Loucy (cell line): ENCODE results near the gene AKAP6.

Experiments
- EZH2phosphoT487 ChIP-seq: fragments of 200-600 bp; IDR thresholded peaks from 2 replicates; pipeline ENCODE4 v1.6.1; 2018; ENCODE audit warnings: antibody characterized with exemption, mild to moderate bottlenecking, moderate library complexity, borderline replicate concordance
- TF ChIP-seq, protein P1 (sequence below): fragments of 200-600 bp; sonication (generic); conservative IDR thresholded peaks from 2 replicates; pipeline ENCODE4 v1.5.1; 2014; ENCODE audit warnings: mild to moderate bottlenecking, antibody characterized with exemption, low read length

DNA sequence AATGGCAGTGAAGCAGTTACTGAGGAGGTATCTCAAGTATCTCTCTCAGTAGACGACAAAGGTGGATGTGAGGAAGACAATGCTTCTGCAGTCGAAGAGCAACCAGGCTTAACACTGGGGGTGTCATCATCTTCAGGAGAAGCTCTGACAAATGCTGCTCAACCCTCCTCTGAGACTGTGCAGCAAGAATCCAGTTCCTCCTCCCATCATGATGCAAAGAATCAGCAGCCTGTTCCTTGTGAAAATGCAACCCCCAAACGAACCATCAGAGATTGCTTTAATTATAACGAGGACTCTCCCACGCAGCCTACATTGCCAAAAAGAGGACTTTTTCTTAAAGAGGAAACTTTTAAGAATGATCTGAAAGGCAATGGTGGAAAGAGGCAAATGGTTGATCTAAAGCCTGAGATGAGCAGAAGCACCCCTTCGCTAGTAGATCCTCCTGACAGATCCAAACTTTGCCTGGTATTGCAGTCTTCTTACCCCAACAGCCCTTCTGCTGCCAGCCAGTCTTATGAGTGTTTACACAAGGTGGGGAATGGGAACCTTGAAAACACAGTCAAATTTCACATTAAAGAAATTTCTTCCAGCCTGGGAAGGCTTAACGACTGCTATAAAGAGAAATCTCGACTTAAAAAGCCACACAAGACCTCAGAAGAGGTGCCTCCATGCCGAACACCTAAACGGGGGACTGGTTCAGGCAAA lies 216.6 kb downstream of the AKAP6 start:
- TF ChIP-seq, protein P1, sequence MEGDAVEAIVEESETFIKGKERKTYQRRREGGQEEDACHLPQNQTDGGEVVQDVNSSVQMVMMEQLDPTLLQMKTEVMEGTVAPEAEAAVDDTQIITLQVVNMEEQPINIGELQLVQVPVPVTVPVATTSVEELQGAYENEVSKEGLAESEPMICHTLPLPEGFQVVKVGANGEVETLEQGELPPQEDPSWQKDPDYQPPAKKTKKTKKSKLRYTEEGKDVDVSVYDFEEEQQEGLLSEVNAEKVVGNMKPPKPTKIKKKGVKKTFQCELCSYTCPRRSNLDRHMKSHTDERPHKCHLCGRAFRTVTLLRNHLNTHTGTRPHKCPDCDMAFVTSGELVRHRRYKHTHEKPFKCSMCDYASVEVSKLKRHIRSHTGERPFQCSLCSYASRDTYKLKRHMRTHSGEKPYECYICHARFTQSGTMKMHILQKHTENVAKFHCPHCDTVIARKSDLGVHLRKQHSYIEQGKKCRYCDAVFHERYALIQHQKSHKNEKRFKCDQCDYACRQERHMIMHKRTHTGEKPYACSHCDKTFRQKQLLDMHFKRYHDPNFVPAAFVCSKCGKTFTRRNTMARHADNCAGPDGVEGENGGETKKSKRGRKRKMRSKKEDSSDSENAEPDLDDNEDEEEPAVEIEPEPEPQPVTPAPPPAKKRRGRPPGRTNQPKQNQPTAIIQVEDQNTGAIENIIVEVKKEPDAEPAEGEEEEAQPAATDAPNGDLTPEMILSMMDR = no peak
- no peak for TF ChIP-seq EZH2phosphoT487
